ENCODE data around the gene POLR3H.

POLR3H gene

DNA sequence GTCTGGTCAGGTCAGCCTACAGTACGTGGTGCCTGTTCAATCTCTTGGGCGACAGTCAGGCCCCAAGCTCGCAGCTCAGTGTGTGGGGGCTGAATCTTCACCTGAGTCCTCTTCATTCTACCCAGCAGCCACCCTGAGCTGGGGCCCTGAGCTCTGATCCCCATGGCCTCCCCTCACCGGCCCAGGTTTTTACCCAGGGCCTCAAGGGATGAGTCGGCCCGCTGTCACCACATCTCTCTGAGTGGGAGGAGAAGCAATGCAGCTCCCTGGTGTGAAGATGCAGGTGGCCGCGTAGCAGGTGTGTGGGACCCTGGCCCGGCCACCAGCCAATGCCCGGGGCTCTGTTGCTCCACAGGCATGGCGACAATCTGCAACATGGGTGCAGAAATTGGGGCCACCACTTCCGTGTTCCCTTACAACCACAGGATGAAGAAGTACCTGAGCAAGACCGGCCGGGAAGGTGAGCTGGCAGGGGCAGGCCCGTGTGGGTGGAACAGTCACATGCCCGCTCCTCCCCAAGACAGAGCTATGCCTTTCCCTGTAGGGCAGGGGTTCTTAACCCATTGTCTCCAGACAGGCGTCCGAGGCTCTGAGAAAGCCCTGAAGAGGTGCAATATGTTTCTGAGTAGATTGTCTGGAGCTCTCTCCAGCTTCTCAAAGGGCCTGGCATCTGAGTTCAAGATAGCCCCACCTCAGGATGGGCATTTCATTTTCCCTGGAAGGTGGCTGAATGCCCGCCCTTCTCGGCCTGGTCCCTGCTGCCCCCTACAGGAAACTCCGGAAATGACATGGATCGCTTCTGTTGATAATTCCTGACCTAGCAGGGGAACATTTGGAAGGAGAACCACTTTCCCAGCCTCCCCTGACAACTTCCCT, 26.9 kb downstream of the POLR3H start:
- no peak for DNase-seq (ENCODE audit: low read depth in 3 of 3)

DNA sequence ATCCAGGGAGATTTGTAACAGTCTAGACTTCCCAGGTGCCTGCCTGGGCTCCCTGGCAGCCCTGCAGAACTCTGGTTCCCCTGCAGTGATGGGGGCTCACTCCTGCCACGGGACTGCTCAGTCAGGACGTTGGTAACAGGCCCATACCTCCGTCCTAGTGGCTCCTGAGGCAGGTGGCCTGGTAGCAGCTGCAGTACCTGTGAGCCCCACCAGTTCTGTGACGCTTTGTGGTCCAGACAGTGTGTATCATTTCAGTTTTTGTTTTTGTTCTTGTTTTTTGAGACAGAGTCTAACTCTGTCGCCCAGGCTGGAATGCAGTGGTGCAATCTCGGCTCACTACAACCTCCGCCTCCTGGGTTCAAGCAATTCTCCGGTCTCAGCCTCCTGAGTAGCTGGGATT, 27.8 kb downstream of the POLR3H start:
- DNase-seq (ENCODE audit: low read depth in 3 of 3), result no peak

DNA sequence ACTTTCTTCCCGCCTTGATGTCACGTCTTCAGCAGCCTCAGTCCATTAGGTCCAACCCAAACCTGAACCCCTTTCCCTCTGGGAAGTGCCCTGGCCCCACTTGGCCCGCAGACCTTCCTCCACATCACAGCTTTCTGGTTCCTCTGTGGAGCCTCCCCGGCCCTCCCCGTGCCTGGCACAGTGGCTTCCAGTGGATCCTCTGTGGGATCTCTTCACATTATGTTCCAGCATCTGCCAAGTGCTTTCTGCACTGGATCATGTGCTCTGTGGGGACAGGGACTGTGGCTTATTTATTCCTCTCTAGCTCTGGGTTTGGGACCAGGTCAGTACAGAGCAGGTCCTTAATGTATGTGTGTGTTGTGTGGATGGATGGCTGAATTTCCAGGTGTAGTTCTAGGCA, 30.9 kb downstream of the POLR3H start:
- DNase-seq (ENCODE audit: low read depth in 3 of 3), result no peak

DNA sequence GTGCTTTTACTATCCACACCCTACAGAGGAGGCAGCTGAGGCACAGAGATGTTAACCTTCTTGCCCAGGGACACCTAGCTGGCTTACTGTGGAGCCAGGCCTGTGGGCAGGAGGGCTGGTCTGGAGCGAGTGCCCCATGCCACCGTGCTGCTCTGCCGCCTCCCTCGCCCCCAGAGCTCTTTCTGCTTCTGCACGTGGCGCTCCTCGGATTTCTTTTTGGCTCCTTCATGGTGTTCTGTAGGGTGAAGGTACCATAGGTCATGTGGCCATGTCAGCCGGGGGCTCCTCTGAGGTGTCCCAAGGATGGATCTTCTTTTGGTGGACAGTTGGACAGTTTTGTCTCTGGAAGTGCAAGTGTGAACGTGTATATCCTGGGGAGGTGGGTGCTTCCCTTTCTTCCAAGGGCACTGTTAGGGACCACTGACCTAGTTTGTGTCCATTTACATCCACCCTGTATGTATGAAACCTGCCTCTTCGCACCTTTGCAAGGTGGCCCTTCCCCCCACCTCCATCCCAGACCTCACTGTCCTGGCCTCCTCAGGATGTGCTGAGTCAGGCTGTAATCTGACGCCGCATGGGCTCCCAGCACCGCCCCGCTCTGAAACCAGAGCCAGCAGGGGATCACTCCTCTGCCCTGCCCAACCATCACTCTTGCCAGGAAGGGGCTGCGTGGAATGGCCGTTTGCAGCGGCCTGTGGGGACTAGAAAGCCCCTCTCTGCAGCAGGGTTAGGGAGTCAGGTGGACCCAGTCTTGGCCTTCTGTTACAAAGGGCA, 31.7 kb downstream of the POLR3H start:
- DNase-seq (ENCODE audit: low read depth in 3 of 3), result no peak

DNA sequence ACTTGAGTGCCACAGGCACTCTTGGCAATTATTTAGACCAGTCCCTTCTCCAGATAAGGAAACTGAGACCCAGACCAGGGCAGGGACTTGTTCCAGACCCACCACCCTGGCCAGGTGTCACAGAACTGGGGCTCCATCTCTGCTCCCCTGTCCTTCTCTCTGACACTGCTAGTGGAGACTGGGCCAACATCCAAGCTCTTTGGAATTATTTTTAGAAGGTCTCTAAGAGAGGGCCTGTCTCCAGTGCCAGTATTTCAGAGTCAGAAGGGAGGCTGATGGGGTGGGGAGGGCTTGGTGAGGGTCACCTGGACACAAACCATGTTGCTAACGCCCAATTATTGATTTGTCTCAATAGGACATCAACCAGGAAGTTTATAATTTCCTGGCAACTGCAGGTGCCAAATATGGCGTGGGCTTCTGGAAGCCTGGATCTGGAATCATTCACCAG, 32.7 kb downstream of the POLR3H start:
- no peak for DNase-seq (ENCODE audit: low read depth in 3 of 3)

DNA sequence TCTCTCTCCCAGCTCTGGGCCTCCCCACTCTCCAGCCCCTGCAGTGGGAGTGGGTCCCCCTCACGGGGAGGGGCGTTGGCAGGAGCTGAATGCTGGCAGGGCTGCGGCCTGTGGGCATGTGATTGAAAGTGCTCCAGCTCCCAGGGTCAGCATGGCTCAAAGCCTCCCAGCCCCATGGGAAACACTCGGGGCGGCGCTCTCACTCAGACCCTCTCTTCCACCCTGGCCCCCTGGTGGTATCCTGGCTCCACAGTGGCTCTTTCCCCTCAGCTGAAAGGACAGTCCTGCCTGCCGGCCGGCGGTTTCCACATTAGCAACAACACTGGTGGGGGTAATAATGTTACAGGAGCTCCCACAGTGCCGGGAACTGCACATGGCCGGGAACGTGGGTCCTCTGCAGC, 35.5 kb downstream of the POLR3H start:
- no peak for DNase-seq (ENCODE audit: low read depth in 3 of 3)

DNA sequence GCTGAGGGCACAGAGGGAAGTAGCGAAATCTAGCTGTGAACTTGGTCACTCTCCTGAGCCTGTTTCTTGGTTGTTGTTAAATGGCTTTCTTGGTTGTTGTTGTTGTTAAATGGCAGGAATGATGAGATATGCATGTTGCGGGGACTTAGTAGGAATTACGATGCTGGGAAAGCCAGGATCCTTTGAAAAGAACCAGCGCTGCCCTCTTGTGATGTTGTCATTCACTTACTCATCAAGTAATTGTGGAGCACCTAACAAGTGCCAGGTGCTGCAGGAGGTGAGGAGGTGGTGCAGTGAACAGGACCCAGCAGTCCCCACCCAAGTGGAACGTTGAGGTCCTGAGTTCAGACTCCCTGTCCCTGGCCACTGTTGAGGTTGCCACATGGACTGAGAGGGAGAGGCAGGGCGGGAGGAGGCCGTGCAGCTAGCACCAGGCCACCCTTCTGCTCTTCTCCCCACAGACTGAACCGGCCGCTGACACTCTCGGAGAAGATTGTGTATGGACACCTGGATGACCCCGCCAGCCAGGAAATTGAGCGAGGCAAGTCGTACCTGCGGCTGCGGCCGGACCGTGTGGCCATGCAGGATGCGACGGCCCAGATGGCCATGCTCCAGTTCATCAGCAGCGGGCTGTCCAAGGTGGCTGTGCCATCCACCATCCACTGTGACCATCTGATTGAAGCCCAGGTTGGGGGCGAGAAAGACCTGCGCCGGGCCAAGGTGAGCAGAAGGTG, 36.8 kb downstream of the POLR3H start:
- no peak for DNase-seq (ENCODE audit: low read depth in 3 of 3)

DNA sequence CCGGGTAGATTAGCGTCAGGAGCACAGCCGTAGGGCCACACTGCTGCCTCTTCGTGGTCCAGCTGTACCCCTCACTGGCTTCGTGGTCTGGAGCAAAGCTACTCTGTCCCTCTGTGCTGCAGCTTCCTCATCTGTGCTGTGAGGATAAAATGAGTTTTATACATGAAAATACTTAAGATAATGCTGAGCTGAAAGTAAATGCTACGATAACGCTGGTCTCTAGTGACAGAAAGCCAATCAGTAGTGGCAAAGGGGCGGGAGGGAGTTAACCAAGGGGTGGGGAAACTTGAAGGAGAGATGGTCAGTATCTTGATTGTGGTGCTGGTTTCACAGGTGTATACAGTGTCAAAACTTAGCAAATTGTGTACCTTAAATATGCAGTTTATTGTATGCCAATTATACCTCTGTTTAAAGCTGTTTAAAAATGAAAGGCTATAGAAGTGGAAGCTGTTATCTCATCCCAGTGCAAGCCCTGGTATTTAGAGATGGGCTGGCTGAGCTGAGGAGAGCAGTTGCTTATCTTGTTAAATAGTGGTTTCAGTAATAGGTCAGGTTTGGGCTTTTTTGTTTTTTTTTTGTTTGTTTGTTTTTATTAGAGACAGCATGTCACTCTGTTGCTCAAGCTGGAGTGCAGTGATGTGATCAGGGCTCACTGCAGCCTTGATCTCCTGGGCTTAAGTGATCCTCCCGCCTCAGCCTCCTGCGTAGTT, 38.6 kb downstream of the POLR3H start:
- DNase-seq (ENCODE audit: low read depth in 3 of 3), result no peak

DNA sequence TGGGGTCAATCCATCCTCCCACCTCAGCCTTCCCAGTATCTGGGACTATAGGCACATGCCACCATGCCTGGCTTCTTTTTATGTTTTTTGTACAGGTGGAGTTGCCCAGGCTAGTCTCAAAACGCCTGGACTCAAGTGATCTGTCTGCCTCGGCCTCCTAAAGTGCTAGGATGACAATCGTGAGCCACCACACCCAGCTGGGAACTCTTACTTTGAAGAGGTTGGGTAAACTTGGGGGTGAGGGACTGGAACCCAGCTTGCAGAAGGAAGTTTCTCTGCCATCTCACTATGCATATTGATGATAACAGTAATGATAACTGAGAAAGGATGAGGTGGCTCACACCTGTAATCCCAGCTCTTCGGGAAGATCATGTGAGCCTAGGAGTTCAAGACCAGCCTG, 39.5 kb downstream of the POLR3H start:
- DNase-seq (ENCODE audit: low read depth in 3 of 3), result no peak

DNA sequence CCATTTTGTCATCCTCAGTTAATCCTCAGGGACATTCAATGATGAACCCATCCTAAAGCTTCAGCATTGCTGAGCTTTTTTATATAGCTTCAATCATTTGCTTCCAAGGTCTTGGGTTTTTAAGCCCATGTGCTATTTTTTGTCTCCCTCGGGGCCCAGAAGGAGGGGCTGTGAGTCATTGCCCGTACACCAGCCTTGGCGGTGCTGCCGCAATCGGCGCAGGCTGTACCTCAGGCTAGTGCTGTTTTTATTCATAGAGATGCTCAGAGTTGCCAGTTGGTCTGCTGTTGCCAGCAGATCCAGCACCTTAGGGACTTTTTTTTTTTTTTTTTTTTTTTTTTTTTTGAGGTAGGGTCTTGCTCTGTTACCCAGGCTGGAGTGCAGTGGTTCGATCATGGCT, 39.9 kb downstream of the POLR3H start:
- DNase-seq (ENCODE audit: low read depth in 3 of 3), result no peak

DNA sequence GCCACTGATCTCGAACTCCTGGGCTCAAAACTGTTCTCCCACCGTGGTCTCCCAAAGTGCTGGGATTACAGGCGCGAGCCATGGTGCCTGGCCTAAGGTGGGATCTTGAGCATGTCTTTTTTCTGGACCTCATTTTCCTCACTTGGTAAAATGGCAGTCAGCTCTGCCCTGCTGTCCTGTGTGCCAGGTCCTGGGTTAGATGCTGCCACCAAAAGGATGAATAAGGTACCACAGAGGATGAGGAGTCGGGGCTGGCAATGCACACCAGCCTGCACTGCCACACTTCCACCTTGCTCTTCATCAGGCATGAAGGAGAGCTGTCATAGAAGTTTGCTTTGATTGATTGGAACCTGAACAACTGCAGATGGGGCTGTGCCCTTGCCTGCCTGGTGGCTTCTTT, 43.1 kb downstream of the POLR3H start:
- no peak for DNase-seq (ENCODE audit: low read depth in 3 of 3)

DNA sequence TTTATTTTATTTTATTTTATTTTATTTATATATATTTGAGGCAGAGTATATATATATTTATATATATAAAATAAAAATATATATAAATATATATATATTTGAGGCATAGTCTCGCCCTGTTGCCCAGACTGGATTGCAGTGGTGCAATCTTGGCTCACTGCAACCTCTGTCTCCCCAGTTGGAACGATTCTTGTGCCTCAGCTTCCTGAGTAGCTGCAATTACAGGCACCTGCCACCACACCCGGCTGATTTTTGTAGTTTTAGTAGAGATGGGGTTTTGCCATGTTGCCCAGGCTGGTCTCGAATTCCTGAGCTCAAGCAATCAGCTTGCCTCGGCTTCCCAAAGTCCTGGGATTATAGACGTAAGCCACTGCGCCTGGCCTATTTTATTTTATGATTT, 44.0 kb downstream of the POLR3H start:
- no peak for DNase-seq (ENCODE audit: low read depth in 3 of 3)

DNA sequence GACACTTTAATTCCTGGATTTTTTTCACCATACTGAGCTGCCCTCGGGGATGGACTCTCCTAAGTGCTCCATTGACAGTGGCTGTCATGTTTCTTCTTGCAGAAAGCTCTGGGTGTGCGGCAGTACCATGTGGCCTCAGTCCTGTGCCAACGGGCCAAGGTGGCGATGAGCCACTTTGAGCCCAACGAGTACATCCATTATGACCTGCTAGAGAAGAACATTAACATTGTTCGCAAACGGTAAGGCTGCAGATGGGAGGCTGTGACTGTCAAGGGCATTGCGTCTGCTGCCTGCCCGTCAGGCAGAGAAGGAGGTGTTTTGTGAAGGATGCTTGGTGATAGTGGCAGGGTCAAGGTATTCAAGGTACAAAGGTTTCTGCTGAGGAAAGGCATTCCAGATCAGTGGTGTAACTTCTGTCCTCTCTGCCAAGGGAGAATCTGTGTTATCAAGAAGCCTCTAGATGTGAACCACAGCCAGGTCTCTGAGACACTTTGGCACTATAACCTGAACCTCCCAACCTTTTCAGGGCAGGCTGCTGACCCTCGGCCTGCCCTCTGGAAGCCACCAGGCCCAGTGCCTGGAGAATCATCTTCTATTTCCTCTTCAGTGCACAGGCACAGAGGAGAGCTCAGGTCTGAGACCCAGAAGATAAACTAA, 44.5 kb downstream of the POLR3H start:
- no peak for DNase-seq (ENCODE audit: low read depth in 3 of 3)

DNA sequence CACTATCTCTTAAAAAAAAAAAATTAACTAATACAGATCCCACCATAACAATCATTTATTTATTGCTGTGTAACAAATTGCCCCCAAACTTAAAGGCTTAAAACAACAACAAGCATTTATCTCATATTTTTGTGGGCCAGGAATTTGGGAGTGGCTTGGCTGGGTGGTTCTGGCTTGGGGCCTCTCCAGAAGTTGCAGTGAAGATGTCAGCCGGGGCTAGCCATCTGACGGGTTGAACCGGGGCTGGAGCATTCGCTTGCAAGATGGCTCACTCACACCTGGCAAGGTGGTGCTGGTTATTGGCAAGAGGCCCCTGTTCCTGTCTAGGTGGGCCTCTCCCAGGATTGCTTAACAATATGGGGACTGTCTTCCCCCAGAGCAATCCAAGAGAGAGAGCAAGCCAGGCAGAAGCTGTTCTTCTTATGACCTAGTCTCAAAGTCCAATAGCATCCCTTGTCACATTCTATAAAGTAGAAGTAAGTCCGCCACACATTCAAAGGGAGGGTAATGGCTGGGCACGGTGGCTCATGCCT, 45.9 kb downstream of the POLR3H start:
- DNase-seq (ENCODE audit: low read depth in 3 of 3), result no peak

DNA sequence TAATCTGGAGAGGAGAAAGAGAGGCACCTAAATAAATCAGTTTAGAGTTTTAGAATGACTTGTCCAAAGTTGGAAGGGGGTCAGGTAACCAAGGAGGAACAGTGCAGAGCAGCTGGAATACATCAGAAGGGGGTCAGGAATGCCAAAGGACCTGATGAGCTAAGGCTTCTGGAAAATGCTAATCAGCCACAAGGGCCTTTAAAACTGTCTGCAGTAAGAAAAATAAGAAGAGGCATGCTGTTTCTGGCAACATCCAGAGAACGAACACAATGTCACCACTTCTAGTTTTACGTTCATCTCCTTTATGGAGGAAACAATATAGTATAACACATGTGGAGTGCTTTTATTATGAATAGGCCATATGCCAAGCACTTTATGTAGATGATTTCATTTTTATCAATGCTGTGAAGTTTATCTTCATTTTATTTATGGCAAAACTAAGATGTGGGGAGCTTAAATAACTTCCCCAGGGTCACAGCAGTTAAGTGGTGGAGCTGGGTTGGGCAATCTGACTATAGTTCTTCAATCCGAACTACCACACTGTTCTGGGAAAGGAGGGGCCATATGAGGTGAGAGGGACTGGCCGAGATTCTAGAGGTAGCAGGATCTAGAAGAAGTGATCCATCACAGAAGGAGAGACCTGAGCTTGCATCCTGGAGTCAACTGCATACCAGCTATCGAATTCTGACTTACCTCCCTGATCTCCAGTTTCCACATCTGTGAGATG, 52.7 kb downstream of the POLR3H start:
- no peak for DNase-seq (ENCODE audit: low read depth in 3 of 3)

DNA sequence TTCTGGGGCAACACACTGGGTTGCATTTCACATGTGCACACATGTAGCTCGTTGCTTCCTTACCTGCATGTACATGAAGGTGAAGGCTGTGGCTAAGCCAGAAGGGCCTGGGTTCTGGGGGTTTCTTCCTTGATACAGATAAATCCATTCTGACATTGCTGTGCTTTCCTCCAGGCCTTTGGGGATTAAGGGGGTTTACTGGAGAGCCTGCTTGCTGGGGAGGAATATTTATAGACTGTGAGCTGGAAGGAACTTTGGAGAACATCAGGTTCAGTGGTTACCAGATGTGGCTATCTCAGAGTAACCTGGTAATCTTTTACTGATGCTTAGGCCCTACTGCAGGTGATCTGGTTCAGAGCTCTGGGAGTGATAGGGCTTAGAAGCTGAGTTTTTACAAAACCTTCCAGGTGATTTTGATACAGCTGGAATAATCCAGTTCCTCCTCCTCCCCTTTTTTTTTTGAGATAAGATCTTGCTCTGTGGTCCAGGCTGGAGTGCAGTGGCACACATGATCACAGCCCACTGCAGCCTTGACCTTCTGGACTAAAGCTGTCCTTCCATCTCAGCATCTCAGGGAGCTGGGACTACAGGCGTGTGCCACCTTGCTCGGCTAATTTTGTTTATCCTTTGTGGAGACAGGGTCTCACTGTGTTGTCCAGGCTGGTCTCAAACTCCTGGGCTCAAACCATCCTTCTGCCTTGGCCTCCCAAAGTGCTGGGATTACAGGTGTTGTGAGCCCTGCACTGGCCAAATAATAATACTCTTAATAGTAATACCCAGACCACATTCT, 55.5 kb downstream of the POLR3H start:
- DNase-seq (ENCODE audit: low read depth in 3 of 3), result no peak

DNA sequence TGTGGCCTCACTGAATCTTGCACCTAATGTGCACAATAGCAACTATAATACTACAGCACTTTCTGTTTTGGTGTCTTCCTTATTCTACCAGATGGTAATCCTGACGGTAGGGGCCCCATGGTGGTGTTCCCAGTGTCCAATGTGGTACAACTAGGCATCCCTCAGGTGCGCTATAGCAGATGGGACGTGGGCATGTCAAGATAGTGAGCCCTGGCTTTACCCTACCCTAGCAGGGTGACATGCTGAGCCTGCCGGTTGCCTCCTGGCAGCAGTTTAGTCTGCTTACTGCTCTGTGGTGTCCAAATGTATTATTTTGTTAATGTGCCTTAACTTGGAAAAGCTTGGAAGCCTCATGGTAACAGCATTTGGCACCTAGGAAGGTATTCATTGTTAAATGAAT, 56.2 kb downstream of the POLR3H start:
- DNase-seq (ENCODE audit: low read depth in 3 of 3), result no peak

DNA sequence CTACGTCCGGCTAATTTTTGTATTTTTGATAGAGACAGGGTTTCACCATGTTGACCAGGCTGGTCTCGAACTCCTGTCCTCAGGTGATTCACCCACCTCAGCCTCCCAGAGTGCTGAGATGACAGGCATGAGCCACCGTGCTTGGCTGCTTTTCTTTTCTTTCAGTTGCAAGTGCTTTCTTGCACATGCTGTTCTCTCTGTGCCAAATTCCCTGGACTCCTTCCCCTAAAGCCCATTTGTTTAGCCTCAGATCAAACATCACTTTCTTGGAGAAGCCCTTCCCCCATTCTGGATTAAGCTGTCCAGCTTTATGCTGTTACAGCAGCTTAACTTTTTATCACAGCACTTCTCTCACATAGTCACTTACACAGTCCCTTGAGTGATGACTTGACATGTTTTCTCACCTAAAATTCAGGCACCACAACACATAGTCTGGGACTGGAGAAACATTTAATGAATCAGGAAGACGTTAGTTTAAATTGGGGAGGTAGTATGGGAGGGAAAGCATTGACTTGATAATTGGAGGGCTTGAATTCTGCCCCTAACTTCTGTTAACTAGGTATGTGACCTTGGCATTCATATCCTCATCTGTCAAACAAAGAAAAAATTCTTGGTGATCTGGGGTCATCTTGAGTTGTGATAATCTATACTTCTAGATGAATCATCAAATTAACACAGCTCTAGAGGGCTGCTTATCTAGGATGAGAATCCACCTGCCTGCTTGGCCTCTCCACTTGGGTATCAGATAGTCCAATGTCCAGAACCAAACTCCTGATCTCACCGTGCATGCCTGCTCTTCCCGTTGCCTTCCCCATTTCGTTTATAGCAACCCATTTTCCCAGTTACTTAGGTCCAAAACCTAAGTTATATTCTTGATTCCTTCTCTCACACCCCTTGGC, 57.0 kb downstream of the POLR3H start:
- DNase-seq (ENCODE audit: low read depth in 3 of 3), result no peak
